Heart left ventricle (tissue), 16 donors: ENCODE data around the gene CCDC134. TPM values are rescaled to one million over a fixed set of nuclear protein-coding genes. Genes with fewer than 3 reads are reported as not detected.

ENCODE experiments used
- ATAC-seq, 4 donors: fragments of 200-7000 bp; cut with Tn5 transposase; one replicate each; pipeline ENCODE4 v1.9.1; 2020 to 2022; ENCODE audit warnings: moderate library complexity in 4 of 4, mild to moderate bottlenecking in 3 of 4, moderate number of reproducible peaks in 1 of 4
- DNase-seq, 5 donors: peaks; one replicate each; pipeline ENCODE4 v3.0.0-alpha.2; 2020
- H3K27ac ChIP-seq, 12 donors: fragments of 200-600 bp; sonication (generic) in 4 of 12; one replicate each; pipeline versions ENCODE4 v1.5.0 to v1.8.0; 2016 to 2022; ENCODE audit warnings: mild to moderate bottlenecking in 2 of 12
- H3K27me3 ChIP-seq, 9 donors: fragments of 200-600 bp; sonication (generic) in 2 of 9; one replicate each; pipeline versions ENCODE4 v1.5.1 to v1.8.0; 2016 to 2022; ENCODE audit warnings: mild to moderate bottlenecking in 3 of 9
- H3K36me3 ChIP-seq, 9 donors: fragments of 200-600 bp; sonication (generic) in 2 of 9; one replicate each; pipeline versions ENCODE4 v1.5.0 to v1.8.0; 2018 to 2022; ENCODE audit warnings: mild to moderate bottlenecking in 2 of 9
- H3K4me1 ChIP-seq, 12 donors: fragments of 200-600 bp; sonication (generic) in 4 of 12; one replicate each; pipeline versions ENCODE4 v1.5.0 to v1.8.0; 2016 to 2022; ENCODE audit warnings: mild to moderate bottlenecking in 3 of 12
- H3K4me3 ChIP-seq, 12 donors: fragments of 200-600 bp; sonication (generic) in 4 of 12; one replicate each; pipeline versions ENCODE4 v1.5.0 to v1.8.0; 2017 to 2022; ENCODE audit warnings: mild to moderate bottlenecking in 9 of 12, moderate library complexity in 4 of 12
- H3K9me3 ChIP-seq, 12 donors: fragments of 200-600 bp; sonication (generic) in 4 of 12; one replicate each; pipeline versions ENCODE4 v1.5.0 to v1.8.0; 2016 to 2022; ENCODE audit warnings: mild to moderate bottlenecking in 1 of 12
- CTCF ChIP-seq, 12 donors: fragments of 200-600 bp; sonication (generic) in 4 of 12; IDR thresholded peaks; one replicate each; pipeline versions ENCODE4 v1.5.0 to v1.8.0; 2018 to 2022; ENCODE audit warnings: antibody characterized with exemption in 12 of 12, mild to moderate bottlenecking in 5 of 12
- POLR2A ChIP-seq, 2 donors: fragments of 450-650 bp; IDR thresholded peaks; one replicate each; pipeline ENCODE4 v1.6.1; 2017; ENCODE audit warnings: antibody characterized with exemption in 2 of 2, mild to moderate bottlenecking in 2 of 2, moderate library complexity in 2 of 2
- WGBS, 4 donors: extraction: QIAGEN DNeasy Blood & Tissue Kit in 2 of 4; methylation state at CpG; one replicate each; pipeline versions ENCODE4 v1.1.5 to v1.1.7; 2013 to 2018; 5-methylcytosine and 5-hydroxymethylcytosine counted together
- intact Hi-C, 10 donors: fragments of 100-400 bp; cut with DNase I; formaldehyde crosslinking; loops; one replicate each; pipeline versions ENCODE4 v1.11.1 to v1.14.2; 2022
- polyA plus RNA-seq, 2 donors: library from polyadenylated mRNA; stranded (reverse); fragments of 200-250 nt; gene quantifications; one replicate each; pipeline ENCODE4 v1.2.3, GENCODE V29; 2013
- total RNA-seq, 9 donors: library from RNA; depleted of rRNA in 2 of 9; stranded (reverse); fragments of >200 nt in 2 of 9; fragmentation: NEBNext Ultra II Directional in 3 of 9; extraction: Animal tissue kit (Norgen Biotek cat#: 25700) in 3 of 9; gene quantifications; one replicate each; pipeline versions ENCODE4 v1.1.0 to v1.2.4, GENCODE V29; 2016 to 2023
- donor health status: ischemic (EF 13 %, LVEDD 7.1; RV severe dilation, severe dysfunction).
- donor health status: healthy with polysubstance abuse.
- donor health status: DM: no; HTN: yes; CAD: no.
- donor health status: DM: no; HTN: no; CAD: no.
- donor health status: ischemic (EF 25% LVEDD 6.9; RV normal size, moderate dysfunction).
- donor health status: ischemic (EF 25% LVEDD 5.7; RV mildly dilated, moderate dysfunction).
- donor health status: healthy.
- donor health status: DM: yes; HTN: yes; CAD: no.
- donor health status: ischemic (EF 35%, LVEDD 5.7; RV mildly dilated, moderate dysfunction).
- donor health status: nonischemic (EF 11% LVEDD 7.7; RV severe dilation, severe dysfunction).
- donor health status: DM: yes; HTN: yes; CAD: no.
- donor health status: PGD.
- donor health status: ischemic (EF 29% LVEDD 5.4; RV normal size, mild dysfunction).
- donor health status: nonischemic (EF 23%, LVEDD 6.1; RV moderate dilation, normal function).

CCDC134 gene
- total and polyA plus RNA-seq, 11 donors = 2.2 to 10.2 (median 3.5) TPM

- Histone ChIP-seq H3K4me1 (peaks cover 0 to 14% (median 0%) of the 10 kb centered on the region in 12 donors), H3K4me3 (no peak overlapping the region), H3K27ac (no peak overlapping the region), H3K27me3 (no peaks in the 10 kb centered on the region), H3K9me3 (no peaks in the 10 kb centered on the region), H3K36me3 (peaks cover under 1 to 100% (median 97%) of the 10 kb centered on the region in 9 donors)
- DNase-seq (no peak), ATAC-seq (no peak)
- intact Hi-C loops = no loop called here
- WGBS, 4 donors = 86 to 89% (median 86%) methylated on average over 10 of the region's 10 CpGs
- TF ChIP-seq POLR2A (IDR thresholded peaks at IDR 0.05) (no peak), CTCF (IDR thresholded peaks at IDR 0.05) (no peak)
Observed at GRCh38 chr22:41875531-41876270, 75.2 kb downstream of the CCDC134 start.

Other genes with a start within 250 kb of the CCDC134 start
- 100 to 1,000 TPM in 8 of 9 donors, 10 to 100 TPM in 1; 94.1 to 564 (median 266) TPM for gene CSDC2, start 239.7 kb upstream of the CCDC134 start, total RNA-seq
- gene CSDC2, start 239.7 kb upstream of the CCDC134 start, polyA plus RNA-seq = 100 to 1,000 TPM; 300 to 463 TPM
- gene PMM1, start 210.8 kb upstream of the CCDC134 start, total RNA-seq = 10 to 100 TPM; 10.8 to 26.4 (median 22.9) TPM
- gene PMM1, start 210.8 kb upstream of the CCDC134 start, polyA plus RNA-seq = 10 to 100 TPM; 17.3 to 34.8 TPM
- 10 to 100 TPM; 29.0 to 51.0 (median 40.6) TPM for gene DESI1, start 179.6 kb upstream of the CCDC134 start, total RNA-seq
- 10 to 100 TPM; 24.2 to 39.8 TPM for gene DESI1, start 179.6 kb upstream of the CCDC134 start, polyA plus RNA-seq
- 100 to 1,000 TPM; 162 to 204 (median 176) TPM for gene XRCC6, start 179.4 kb upstream of the CCDC134 start, total RNA-seq
- 100 to 1,000 TPM; 123 to 231 TPM for gene XRCC6, start 179.4 kb upstream of the CCDC134 start, polyA plus RNA-seq
- gene SNU13, start 111.8 kb upstream of the CCDC134 start, total RNA-seq = 100 to 1,000 TPM; 168 to 233 (median 201) TPM
- 100 to 1,000 TPM; 222 to 292 TPM for gene SNU13, start 111.8 kb upstream of the CCDC134 start, polyA plus RNA-seq
- gene MEI1, start 101.2 kb upstream of the CCDC134 start, total RNA-seq = 1 to 10 TPM in 3 of 9 donors, under 1 TPM in 2, not detected in 4; 0.40 to 2.3 (median 1.1) TPM
- under 1 TPM; 0.23 to 0.54 TPM for gene MEI1, start 101.2 kb upstream of the CCDC134 start, polyA plus RNA-seq
- 100 to 1,000 TPM in 3 of 9 donors, 10 to 100 TPM in 6; 49.1 to 109 (median 73.0) TPM for gene SREBF2, start 32.4 kb downstream of the CCDC134 start, total RNA-seq
- gene SREBF2, start 32.4 kb downstream of the CCDC134 start, polyA plus RNA-seq = 100 to 1,000 TPM in 1 of 2 donors, 10 to 100 TPM in 1; 39.4 to 115 TPM
- gene SHISA8, start 114.4 kb downstream of the CCDC134 start, total RNA-seq = 1 to 10 TPM in 4 of 9 donors, under 1 TPM in 5; 0.48 to 4.4 (median 1.00) TPM
- 1 to 10 TPM in 1 of 2 donors, not detected in 1; 1.7 TPM for gene SHISA8, start 114.4 kb downstream of the CCDC134 start, polyA plus RNA-seq
- under 1 TPM in 8 of 9 donors, not detected in 1; 0.35 to 0.61 (median 0.44) TPM for gene TNFRSF13C, start 126.1 kb downstream of the CCDC134 start, total RNA-seq
- gene TNFRSF13C, start 126.1 kb downstream of the CCDC134 start, polyA plus RNA-seq = under 1 TPM; 0.07 to 0.34 TPM
- 1 to 10 TPM in 2 of 9 donors, under 1 TPM in 3, not detected in 4; 0.21 to 6.9 (median 0.52) TPM for gene CENPM, start 146.5 kb downstream of the CCDC134 start, total RNA-seq
- gene CENPM, start 146.5 kb downstream of the CCDC134 start, polyA plus RNA-seq = under 1 TPM; 0.30 to 0.79 TPM
- under 1 TPM in 6 of 9 donors, not detected in 3; 0.07 to 0.53 (median 0.23) TPM for gene SEPTIN3, start 168.8 kb downstream of the CCDC134 start, total RNA-seq
- under 1 TPM; 0.03 to 0.08 TPM for gene SEPTIN3, start 168.8 kb downstream of the CCDC134 start, polyA plus RNA-seq
- gene WBP2NL, start 198.1 kb downstream of the CCDC134 start, total RNA-seq = 1 to 10 TPM in 1 of 9 donors, under 1 TPM in 7, not detected in 1; 0.30 to 1.1 (median 0.40) TPM
- gene WBP2NL, start 198.1 kb downstream of the CCDC134 start, polyA plus RNA-seq = under 1 TPM; 0.11 TPM